HepG2 (cell line): Measurements from ENCODE around the gene FTCD. TPM values are rescaled to one million over a fixed set of nuclear protein-coding genes. Genes with fewer than 3 reads are reported as not detected.

Source experiments
- ELF1 ChIP-seq: sonication (generic); formaldehyde crosslinking; IDR thresholded peaks from 2 replicates; pipeline ENCODE4 v1.4.0; 2020; ENCODE audit warnings: missing genetic modification reagents
- FOXP1 ChIP-seq, 2 experiments: fragments of 450-650 bp in 1 of 2; IDR thresholded peaks; 2 replicates each; pipeline ENCODE4 v1.6.1; 2017 to 2018; ENCODE audit warnings: antibody characterized with exemption in 1 of 2
- IRX3 ChIP-seq: sonication (generic); formaldehyde crosslinking; IDR thresholded peaks from 2 replicates; pipeline ENCODE4 v1.8.1; 2023; ENCODE audit warnings: mild to moderate bottlenecking, low read depth, missing genetic modification reagents, borderline replicate concordance
- KDM5A ChIP-seq: fragments of 200-600 bp; sonication (generic); IDR thresholded peaks from 2 replicates; pipeline ENCODE4 v1.7.0; 2018; ENCODE audit warnings: antibody characterized with exemption, mild to moderate bottlenecking, low read length, borderline replicate concordance
- NR2F6 ChIP-seq, 2 experiments: IDR thresholded peaks; 2 replicates each; pipeline ENCODE4 v1.6.1; 2016; ENCODE audit warnings: antibody characterized with exemption in 1 of 2, mild to moderate bottlenecking in 1 of 2
- SOX5 ChIP-seq: IDR thresholded peaks from 2 replicates; pipeline ENCODE4 v1.6.1; 2016; ENCODE audit warnings: borderline replicate concordance
- SRSF4 ChIP-seq: fragments of 200-400 bp; formaldehyde crosslinking; IDR thresholded peaks from one replicate; pipeline ENCODE4 v1.6.1; 2018; ENCODE audit warnings: mild to moderate bottlenecking, low read depth, low read length, moderate library complexity; ENCODE audit not compliant: poor library complexity, severe bottlenecking
- ZBTB7A ChIP-seq: sonication (generic); formaldehyde crosslinking; IDR thresholded peaks from 2 replicates; pipeline ENCODE4 v1.8.0; 2022; ENCODE audit warnings: mild to moderate bottlenecking, missing genetic modification reagents
- ZMYM2 ChIP-seq: sonication (generic); formaldehyde crosslinking; IDR thresholded peaks from 2 replicates; pipeline ENCODE4 v1.8.0; 2022; ENCODE audit warnings: mild to moderate bottlenecking, missing genetic modification reagents
- ZNF333 ChIP-seq: sonication (generic); formaldehyde crosslinking; IDR thresholded peaks from 2 replicates; pipeline ENCODE4 v1.4.0; 2020; ENCODE audit warnings: mild to moderate bottlenecking, missing genetic modification reagents, borderline replicate concordance
- ZNF468 ChIP-seq: sonication (generic); formaldehyde crosslinking; IDR thresholded peaks from 2 replicates; pipeline ENCODE4 v1.8.0; 2022; ENCODE audit warnings: mild to moderate bottlenecking, moderate library complexity, missing genetic modification reagents
- ZNF629 ChIP-seq: sonication (generic); formaldehyde crosslinking; conservative IDR thresholded peaks from 2 replicates; pipeline ENCODE4 v1.5.0; 2020; ENCODE audit warnings: missing genetic modification reagents
- ZNF776 ChIP-seq: sonication (generic); formaldehyde crosslinking; IDR thresholded peaks from 2 replicates; pipeline ENCODE4 v1.4.0; 2020; ENCODE audit warnings: mild to moderate bottlenecking, missing genetic modification reagents
- ZSCAN20 ChIP-seq: sonication (generic); formaldehyde crosslinking; IDR thresholded peaks from 2 replicates; pipeline ENCODE4 v1.4.0; 2020; ENCODE audit warnings: missing genetic modification reagents, mild to moderate bottlenecking, borderline replicate concordance
- polyA plus RNA-seq, 8 experiments: library from polyadenylated mRNA; depleted of rRNA in 3 of 8; stranded (reverse) in 7 of 8; unstranded in 1 of 8; fragments of >200 nt; fragmentation: Illumina TruSeq in 4 of 8; extraction: Trizol in 4 of 8; gene quantifications; 2 replicates each; pipeline versions ENCODE4 v1.2.1 to v1.2.3, GENCODE V29; 2011 to 2016; ENCODE audit warnings: low read depth in 4 of 8, missing spikeins in 1 of 8, mixed read lengths in 1 of 8; ENCODE audit not compliant: insufficient read depth in 1 of 8
- total RNA-seq, 5 experiments: library from RNA; depleted of rRNA; stranded (reverse); fragments of >200 nt; fragmentation: Illumina TruSeq; extraction: Trizol; gene quantifications; 2 replicates each; pipeline ENCODE4 v1.2.3, GENCODE V29; 2016; ENCODE audit warnings: low read depth in 1 of 5
- TF ChIP-seq, protein P1 (sequence below), 2 experiments: sonication (generic) in 1 of 2; formaldehyde crosslinking in 1 of 2; IDR thresholded peaks; 2 replicates each; pipeline versions ENCODE4 v1.4.0 to v1.6.1; 2016 to 2020; ENCODE audit warnings: borderline replicate concordance in 1 of 2, low read depth in 1 of 2, mild to moderate bottlenecking in 1 of 2, missing genetic modification reagents in 1 of 2
- TF ChIP-seq, protein P2 (sequence below): sonication (generic); formaldehyde crosslinking; IDR thresholded peaks from 2 replicates; pipeline ENCODE4 v1.4.0; 2020; ENCODE audit warnings: low read depth, mild to moderate bottlenecking, missing genetic modification reagents
- TF ChIP-seq, protein P3 (sequence below): sonication (generic); formaldehyde crosslinking; IDR thresholded peaks from 2 replicates; pipeline ENCODE4 v1.9.0; 2021; ENCODE audit warnings: missing genetic modification reagents, borderline replicate concordance

The FTCD gene
- total and polyA plus RNA-seq, 2 of the 13 experiments (the other 11 are each of a cell fraction or from before 2014, with no cell fraction given), result 75.7 to 105 TPM

DNA sequence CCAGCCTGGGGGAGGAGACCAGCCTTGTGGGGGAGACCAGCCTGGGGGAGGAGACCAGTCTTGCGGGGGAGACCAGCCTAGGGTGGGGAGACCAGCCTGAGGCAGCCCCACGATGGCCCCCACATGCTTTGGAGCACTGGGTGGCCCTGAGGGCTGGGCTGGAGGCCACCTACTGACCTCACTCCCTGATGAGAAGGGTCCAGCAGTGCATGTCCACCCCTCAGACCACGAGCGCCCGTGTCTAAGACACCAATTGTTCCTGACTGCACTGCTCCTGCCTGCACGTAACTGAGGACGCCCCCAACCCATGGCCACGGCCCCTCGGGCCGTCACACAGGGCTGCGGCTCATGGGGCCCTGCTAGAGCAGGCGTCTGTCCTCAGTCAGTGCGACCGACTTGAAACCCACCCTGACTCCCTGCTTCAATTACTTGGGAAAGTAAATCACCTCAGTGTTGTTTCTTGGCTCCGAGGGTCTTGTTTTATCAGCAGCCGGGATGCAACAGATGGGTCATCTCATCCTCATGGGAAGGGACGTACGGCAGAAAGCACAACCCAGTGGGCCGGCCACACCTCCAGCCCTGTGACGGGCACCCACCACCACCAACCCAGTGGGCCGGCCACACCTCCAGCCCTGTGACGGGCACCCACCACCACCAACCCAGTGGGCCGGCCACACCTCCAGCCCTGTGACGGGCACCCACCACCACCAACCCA is 28.7 kb upstream of the FTCD start, which contains the start of gene SPATC1L (continued):
- no peak for TF ChIP-seq IRX3 (CRISPR knock-in tag)
- 0 out of 2 replicates have a peak, but pooled peaks have one; percentile 35 for TF ChIP-seq ZNF468 (CRISPR knock-in tag)
- TF ChIP-seq, protein P1, sequence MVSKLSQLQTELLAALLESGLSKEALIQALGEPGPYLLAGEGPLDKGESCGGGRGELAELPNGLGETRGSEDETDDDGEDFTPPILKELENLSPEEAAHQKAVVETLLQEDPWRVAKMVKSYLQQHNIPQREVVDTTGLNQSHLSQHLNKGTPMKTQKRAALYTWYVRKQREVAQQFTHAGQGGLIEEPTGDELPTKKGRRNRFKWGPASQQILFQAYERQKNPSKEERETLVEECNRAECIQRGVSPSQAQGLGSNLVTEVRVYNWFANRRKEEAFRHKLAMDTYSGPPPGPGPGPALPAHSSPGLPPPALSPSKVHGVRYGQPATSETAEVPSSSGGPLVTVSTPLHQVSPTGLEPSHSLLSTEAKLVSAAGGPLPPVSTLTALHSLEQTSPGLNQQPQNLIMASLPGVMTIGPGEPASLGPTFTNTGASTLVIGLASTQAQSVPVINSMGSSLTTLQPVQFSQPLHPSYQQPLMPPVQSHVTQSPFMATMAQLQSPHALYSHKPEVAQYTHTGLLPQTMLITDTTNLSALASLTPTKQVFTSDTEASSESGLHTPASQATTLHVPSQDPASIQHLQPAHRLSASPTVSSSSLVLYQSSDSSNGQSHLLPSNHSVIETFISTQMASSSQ (IDR thresholded peaks at IDR 0.05; ENCODE audit: low read depth), result no peak
- TF ChIP-seq, protein P1 (CRISPR knock-in tag; IDR thresholded peaks at IDR 0.05; ENCODE audit: borderline replicate concordance), result no peak
- no peak for TF ChIP-seq ELF1
- TF ChIP-seq KDM5A, result peak; percentile 34; the same call in 1 of the 2 replicates
- TF ChIP-seq NR2F6 (IDR thresholded peaks at IDR 0.05), result no peak
- TF ChIP-seq NR2F6 (CRISPR knock-in tag; IDR thresholded peaks at IDR 0.05), result no peak
- no peak for TF ChIP-seq ZNF333 (CRISPR knock-in tag)
- peak; percentile 35; the same call in 1 of the 2 replicates for TF ChIP-seq ZBTB7A
- no peak for TF ChIP-seq FOXP1 (IDR thresholded peaks at IDR 0.05)
- no peak for TF ChIP-seq FOXP1 (CRISPR knock-in tag; IDR thresholded peaks at IDR 0.05)
- TF ChIP-seq, protein P2, sequence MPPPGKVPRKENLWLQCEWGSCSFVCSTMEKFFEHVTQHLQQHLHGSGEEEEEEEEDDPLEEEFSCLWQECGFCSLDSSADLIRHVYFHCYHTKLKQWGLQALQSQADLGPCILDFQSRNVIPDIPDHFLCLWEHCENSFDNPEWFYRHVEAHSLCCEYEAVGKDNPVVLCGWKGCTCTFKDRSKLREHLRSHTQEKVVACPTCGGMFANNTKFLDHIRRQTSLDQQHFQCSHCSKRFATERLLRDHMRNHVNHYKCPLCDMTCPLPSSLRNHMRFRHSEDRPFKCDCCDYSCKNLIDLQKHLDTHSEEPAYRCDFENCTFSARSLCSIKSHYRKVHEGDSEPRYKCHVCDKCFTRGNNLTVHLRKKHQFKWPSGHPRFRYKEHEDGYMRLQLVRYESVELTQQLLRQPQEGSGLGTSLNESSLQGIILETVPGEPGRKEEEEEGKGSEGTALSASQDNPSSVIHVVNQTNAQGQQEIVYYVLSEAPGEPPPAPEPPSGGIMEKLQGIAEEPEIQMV (CRISPR knock-in tag), result no peak
- no peak for TF ChIP-seq SRSF4
- no peak for TF ChIP-seq ZNF629 (CRISPR knock-in tag)
- TF ChIP-seq ZNF776, result no peak
- TF ChIP-seq, protein P3, sequence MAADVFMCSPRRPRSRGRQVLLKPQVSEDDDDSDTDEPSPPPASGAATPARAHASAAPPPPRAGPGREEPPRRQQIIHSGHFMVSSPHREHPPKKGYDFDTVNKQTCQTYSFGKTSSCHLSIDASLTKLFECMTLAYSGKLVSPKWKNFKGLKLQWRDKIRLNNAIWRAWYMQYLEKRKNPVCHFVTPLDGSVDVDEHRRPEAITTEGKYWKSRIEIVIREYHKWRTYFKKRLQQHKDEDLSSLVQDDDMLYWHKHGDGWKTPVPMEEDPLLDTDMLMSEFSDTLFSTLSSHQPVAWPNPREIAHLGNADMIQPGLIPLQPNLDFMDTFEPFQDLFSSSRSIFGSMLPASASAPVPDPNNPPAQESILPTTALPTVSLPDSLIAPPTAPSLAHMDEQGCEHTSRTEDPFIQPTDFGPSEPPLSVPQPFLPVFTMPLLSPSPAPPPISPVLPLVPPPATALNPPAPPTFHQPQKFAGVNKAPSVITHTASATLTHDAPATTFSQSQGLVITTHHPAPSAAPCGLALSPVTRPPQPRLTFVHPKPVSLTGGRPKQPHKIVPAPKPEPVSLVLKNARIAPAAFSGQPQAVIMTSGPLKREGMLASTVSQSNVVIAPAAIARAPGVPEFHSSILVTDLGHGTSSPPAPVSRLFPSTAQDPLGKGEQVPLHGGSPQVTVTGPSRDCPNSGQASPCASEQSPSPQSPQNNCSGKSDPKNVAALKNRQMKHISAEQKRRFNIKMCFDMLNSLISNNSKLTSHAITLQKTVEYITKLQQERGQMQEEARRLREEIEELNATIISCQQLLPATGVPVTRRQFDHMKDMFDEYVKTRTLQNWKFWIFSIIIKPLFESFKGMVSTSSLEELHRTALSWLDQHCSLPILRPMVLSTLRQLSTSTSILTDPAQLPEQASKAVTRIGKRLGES (CRISPR knock-in tag), result no peak
- no peak for TF ChIP-seq ZSCAN20
- TF ChIP-seq SOX5 (CRISPR knock-in tag), result no peak
- TF ChIP-seq ZMYM2 (CRISPR knock-in tag), result no peak
